Measurements from ENCODE around the gene CLCN1.

DNA sequence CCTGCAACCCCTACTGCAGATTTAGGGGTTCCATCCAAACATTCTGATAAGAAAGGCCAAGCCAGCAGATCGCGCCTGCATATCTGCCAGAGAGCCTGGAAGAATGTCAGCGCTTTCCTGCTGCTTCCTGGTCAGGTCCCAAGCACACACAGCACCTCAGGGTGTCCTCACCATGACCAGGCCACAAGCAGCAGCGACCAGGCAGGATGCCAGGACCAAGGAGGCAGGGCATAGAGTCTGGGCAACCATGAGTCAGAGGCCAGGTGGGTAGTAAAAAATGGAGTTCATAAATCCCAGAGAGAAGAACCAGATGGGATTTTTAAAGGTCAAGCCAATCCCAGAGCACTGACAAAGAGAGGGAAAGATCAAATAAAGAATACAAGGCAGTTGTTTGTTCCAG is 52.1 kb downstream of the CLCN1 start:
- TF ChIP-seq, protein P1, sequence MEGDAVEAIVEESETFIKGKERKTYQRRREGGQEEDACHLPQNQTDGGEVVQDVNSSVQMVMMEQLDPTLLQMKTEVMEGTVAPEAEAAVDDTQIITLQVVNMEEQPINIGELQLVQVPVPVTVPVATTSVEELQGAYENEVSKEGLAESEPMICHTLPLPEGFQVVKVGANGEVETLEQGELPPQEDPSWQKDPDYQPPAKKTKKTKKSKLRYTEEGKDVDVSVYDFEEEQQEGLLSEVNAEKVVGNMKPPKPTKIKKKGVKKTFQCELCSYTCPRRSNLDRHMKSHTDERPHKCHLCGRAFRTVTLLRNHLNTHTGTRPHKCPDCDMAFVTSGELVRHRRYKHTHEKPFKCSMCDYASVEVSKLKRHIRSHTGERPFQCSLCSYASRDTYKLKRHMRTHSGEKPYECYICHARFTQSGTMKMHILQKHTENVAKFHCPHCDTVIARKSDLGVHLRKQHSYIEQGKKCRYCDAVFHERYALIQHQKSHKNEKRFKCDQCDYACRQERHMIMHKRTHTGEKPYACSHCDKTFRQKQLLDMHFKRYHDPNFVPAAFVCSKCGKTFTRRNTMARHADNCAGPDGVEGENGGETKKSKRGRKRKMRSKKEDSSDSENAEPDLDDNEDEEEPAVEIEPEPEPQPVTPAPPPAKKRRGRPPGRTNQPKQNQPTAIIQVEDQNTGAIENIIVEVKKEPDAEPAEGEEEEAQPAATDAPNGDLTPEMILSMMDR (IDR thresholded peaks at IDR 0.05; ENCODE audit: low read length), result no peak
- no peak for TF ChIP-seq EZH2 (IDR thresholded peaks at IDR 0.05; ENCODE audit: borderline replicate concordance, low read length)
